Stimulated activated CD8-positive, alpha-beta memory T cell treated with anti-CD3 and anti-CD28 coated beads, Interleukin-4, amount 100 ng/mL, for 1 hour (primary cell): Measurements from ENCODE around the gene HDAC8.
"Not testable (repeated sequence)": the region's sequence is repeated elsewhere in the genome, so short reads cannot be mapped to it uniquely, and the experiment has no call there.

Source experiments
- DNase-seq, 2 donors: peaks; one replicate each; pipeline ENCODE4 v3.0.0-alpha.2; 2020; ENCODE audit warnings: low read depth in 2 of 2, low spot score in 1 of 2

HDAC8 gene

DNA sequence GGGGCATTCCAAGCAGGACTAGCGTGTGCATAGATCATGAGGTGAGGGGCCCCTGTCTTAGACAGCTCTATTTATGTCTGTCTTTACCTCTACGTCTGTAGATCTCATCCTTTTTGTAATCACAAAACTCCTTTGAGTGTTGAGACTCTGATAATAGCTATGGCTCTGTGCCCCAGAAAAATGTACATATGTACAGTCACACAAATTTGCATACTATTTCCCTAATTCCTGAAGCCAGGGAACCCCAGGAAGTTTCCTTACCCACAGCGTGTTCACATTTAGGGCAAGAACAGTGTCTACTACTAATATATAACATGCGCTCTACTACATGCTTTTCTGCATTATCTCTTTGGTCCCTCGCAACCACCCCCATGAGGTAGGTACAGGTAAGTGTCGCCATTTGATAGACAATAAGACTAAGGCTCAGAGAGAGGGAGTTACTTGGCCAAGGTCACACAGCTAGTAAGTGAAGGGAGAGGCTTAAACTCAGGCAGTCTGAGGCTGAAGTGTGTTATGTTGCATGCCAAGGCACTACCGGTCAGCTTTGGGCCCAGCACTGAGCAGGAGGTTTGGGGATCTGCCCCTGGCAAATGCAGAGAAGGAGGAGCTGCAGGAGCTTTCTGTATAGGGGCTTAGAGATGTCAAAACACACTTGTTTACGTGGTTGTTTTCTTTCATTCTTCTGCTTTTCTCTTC, 245.9 kb downstream of the HDAC8 start:
- DNase-seq = no peak

- DNase-seq = not testable (repeated sequence)
Observed at GRCh38 chrX:72319651-72320050, 253.0 kb downstream of the HDAC8 start.

DNA sequence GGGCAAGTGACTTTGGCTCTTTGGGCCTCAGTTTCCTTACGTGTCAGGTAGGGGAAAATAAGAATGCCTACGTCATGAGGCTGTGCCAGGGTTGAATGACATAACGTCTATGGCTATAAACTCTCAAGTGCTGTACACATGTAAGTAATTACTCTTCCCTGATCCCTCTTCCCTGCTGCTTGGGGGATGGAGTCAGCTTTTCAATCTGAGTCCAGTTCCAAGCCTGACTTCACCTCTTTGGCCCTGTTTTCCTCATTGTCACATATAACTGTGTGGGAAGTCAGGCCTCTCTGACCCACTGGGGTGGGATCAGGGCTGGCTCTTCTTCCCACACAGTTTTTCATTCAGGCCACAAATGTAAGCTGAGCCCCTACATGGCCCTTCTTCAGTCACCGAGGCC, 255.5 kb downstream of the HDAC8 start:
- no peak for DNase-seq

DNA sequence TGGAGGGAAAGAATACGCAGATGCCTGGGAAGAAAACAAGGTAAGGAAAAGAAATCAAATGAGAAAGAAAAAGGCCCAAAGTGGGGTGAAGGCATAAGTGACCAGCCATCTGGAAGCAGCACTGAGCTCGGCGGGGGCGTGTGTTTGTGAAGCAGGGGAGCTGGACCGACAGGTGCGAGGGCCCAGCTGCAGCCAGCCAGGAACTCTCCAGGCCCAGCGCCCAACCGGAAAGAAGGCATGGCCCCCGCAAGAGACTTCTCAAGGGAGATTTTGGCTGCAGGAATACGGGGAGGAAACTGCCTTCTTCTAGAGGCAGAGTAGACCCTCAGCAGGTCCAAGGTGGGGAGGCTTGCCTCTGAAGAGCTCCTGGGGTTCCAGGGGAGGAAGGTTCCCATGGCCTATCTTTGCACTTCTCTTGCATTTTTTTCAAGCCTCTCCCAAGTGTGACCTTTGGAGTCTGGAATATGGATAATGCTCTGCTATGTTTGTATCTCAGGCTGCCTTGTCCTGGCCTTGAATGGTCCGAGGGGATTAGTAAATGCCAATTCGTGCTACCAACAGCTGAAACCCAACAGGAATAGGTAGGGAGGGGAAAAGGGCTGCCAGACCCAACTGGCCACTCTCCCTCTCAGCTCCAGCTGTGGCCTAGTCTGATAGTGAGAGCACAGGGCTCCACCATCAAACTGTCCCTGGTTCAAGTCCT, 256.1 kb downstream of the HDAC8 start:
- DNase-seq = no peak

DNA sequence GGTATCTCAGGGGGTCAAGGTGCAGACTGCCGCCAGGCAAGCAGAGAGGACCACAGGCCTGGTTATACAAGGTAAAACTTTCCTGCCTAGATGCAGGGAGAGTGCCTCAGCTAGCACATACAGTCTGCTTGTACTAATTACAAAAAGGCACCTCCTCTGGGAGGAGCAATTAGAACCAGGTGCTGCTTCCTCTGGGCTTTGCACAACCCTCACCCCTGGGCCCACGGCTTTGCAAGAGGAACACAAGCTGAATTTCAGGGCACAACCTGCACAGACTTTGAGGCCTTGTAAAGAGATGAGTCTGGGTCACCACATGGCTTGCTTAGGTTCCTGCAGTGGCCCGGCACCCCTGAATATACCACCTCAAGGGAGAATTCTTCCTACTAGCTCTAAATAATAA, 257.8 kb downstream of the HDAC8 start:
- no peak for DNase-seq

DNA sequence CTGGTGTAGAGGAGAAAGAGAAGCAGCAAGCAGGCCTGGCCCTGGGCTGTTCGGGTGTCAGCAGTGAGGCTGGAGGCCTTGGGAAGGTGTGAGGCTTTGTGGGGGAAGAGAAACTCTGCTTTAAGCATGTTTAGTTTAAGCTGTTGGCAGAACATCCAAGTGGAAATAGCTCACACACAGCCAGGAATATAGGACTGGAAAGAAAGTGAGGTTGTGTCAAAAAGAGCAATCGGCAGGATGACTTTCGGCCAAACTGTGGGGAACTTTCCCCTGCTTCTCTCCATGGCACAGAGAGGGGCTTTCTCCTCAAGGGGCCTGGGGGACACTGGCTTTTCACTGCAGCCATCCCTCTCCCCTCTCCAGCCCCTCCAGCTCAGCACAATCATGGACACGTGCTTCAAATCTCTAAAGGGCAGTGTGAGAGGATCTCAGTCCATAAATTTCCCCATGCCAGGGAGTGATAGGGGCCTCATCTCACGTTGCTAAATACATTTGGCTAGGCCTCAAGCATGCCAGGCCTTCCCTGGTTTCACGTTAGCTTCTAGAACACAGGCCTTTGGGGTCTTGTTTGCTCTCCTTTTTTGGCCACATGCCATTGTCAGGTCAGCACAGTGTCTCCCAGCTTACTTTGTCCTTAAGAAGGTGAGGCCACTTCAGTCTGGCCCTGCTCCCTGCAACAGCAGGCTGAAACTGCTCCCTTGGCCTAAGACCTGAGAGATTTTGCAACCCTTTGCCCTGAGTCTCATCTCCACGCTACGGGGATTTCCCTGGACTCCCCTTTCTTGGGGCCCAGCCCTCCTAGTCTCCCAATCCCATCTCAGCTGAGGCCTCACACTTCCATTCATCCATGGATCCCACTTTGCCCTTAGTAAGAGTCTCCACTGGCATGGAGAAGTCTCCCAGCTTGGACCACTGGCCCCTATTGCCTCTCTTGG, 258.7 kb downstream of the HDAC8 start:
- no peak for DNase-seq

DNA sequence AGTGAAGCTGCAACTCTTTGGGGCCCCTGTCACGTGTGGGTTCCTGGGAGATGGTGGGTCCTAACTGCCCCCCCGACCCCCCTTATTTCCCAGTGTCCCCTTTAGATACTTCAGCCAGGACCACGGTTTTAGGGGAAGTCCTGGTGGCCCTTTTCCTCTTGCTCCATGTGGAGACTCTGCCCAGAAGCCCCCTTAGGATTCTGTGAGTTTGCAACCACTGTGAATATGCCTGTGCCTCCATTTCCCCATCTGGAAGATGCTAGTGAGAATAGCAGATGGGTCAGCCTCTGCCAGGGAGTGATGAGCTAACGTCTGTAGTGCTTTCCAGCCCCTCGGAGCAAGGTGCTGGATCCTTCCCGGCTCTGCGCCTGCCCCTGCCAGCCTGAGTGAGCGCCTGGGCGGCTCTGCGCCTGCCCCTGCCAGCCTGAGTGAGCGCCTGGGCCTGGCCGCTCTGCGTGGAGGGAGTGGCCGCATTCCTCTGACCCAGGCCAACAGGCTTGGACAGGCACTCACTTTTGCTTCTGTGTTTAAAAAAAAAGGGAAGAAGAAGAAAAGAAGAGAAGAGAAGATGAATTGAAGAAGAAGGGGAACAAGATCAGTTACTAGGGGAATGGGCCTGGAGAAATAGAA, 260.2 kb downstream of the HDAC8 start:
- DNase-seq = no peak

DNA sequence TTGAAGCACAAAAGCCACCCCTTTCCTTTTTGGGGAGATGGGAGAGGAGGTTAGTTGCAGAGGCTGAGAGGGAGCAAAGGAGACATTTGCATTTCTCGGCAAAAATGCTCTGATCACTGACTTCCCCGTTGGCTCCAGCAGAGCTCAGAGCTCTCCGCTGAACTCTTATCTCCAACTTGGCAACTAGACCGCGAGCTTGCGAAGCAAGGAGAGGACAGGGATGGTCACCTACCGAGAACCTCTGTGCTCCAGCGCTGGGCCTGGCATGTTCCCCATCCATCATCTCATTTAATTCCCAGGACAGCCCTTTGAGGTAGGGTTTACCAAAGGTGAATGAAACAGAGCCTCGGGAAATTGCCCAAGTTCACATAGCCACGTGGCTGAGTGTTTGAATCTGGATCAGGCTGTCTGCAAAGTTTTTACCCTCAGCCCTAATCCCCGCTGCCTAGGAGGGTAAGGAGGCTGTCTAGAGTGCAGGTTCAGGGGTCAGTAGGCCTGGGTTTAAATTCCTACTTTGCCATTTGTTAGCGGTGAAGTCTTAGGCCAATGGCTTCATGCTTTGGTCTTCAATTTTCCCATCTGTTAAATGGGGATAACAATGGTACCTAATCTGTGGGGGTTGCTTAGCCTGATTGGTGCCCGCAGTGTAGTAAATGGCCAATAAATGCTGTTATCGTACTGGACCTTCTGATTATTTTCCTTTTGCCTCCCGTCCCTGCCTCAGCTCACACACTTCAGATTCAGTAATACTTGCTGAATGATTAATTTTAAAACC, 263.2 kb downstream of the HDAC8 start:
- no peak for DNase-seq

DNA sequence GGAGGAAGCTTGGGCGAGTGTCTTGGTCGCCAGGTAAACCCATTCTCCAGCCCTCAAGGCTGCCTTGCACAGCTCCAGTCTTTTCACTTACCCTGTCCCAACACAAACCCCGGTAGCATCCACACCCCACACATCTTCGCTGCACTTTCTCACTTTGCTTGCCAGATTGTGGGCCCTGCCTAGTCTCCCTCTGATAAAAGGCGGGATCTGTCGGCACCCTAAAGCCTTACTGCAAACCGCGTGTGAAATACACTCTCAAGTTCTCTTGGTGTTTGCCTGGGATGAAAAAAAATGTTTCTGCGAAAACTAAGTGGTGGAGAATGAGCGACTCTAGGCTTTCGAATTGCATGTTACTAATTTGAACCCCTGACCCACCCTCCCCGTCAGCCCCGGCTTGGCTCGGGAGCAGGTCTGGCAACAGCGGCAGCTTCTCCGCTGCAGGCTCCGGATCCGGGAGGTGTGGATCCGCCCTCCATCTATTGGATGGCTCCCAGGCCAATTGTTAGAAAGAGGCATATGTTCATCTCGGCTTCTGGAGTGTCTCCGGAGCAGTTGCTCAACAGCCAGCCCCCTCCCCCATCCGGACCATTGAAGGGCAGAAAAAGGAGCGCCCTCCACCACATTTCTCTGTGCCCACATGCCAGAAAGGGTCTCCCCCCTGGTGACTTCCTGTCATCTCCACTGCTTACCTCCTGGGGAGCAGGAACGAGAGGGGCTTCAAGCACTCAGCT, 263.9 kb downstream of the HDAC8 start:
- DNase-seq = no peak

DNA sequence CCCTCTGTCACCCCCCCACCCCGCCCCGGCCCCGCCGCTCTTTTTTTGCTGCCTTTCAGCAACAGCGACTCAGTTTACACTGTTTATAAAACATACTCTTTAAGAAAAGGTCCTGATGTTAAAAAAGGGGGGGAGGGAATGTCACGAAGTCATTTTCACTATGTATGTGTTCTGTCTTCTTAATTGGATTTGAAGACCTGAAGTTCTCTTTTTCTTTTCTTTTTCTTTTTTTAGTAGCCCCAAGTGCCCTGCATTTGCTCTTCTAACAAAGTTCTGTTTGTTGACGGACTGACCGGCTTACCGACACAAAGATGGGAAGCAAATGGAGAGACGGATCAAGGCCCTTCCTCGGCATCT, 264.5 kb downstream of the HDAC8 start:
- no peak for DNase-seq

DNA sequence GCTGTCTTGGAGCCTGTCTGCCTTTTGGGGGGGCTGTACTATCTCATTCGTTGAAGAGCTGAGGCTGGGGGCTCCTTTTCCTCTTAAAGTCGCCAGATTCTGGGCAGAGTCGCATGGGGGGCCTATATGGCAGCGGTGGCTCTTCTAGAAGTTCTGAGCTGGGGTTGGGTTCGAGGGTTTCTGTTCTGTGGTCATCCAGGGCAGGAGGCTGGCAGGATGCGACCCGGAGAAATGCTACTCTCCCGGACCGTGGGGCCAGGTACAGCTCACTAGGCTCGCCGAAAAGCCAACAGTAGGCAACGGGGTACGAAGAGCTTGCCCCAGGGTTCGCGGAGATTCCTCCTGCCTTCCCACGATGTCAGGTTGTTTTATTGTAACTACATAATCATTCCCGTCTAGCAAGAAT, 265.0 kb downstream of the HDAC8 start:
- DNase-seq = no peak

- DNase-seq = peak in 1 of 2 donors; percentile 3
Observed at GRCh38 chrX:72306851-72307645, 265.6 kb downstream of the HDAC8 start.

DNA sequence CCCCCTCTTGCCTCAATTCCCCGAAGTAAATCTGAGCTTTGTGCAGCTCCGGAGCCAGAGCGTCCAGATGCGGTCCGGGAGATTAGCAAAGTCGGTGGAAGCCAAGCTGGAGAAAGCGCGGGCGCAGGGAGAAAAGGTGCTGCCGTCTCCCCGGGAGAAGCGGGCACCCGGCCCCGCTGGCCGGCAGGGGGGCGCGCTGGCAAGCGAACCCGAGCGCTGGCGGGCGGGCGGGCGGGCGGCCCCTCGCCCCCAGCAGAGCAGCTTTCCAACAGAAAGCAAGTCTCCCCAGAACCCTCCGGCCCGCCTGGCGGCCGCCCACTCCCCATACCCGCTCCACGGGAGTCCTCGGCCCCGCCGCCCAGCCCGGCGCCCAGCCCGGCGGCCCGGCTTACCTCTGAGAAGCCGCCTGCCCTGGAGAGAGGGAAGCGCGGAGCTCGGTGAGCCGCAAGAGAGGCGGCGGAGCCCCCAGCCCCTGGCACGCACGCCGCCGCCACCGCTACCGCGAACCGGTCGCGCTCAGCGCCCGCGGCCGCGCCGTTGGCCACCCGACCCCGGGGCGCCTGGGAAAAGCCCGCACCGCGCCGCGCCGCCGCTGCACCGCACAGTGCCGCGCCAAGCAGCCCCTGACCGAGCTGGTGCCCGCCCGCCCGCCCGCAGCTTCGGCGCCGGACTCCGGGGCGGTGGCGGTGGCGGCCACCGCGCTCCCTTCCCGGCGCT, 266.4 kb downstream of the HDAC8 start:
- no peak for DNase-seq

GRCh38 chrX:72305286-72306084, 267.2 kb downstream of the HDAC8 start, which contains the start of gene CITED1:
Gene CITED1 (minus strand): TSS chrX:72305914. CDS start chrX:72302869, 3,045 bp downstream.
- DNase-seq = no peak

- no peak for DNase-seq
Observed at GRCh38 chrX:72304877-72305276, 267.8 kb downstream of the HDAC8 start.

DNA sequence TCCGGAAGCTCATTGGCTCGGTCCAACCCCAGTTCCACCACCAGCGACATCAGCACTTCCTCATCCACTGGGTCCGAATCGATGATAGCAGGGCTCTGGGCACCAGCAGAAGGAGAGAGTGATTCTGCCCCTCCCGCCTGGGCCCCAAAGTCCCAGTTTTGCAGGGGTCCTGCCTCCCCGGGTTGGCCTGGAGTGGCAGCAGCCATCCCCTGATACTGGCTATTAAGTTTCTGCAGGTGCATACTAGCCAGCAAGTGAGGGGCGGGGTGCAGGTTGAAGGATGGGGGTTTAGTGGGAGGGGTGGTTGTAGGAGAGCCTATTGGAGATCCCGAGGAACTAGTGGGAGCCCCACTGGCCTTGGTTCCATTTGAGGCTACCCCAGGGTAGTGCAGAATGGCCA, 270.9 kb downstream of the HDAC8 start:
- DNase-seq = no peak

GRCh38 chrX:72299891-72300630, 272.6 kb downstream of the HDAC8 start:
- DNase-seq = no peak
